GM19099 (cell line): ENCODE data around the gene CENPO.

Experiments
- POLR2A ChIP-seq: IDR thresholded peaks from 3 replicates; pipeline ENCODE4 v1.6.1; 2011; ENCODE audit warnings: low read depth; ENCODE audit not compliant: insufficient read length; ENCODE audit errors: extremely low read depth

Gene CENPO

GRCh38 chr2:24771764-24772586 lies 21.2 kb upstream of the CENPO start:
- TF ChIP-seq POLR2A, result no peak

- TF ChIP-seq POLR2A, result no peak
Measured at GRCh38 chr2:24774373-24774772, 18.9 kb upstream of the CENPO start.

GRCh38 chr2:24779116-24779515 lies 14.1 kb upstream of the CENPO start:
- no peak for TF ChIP-seq POLR2A

GRCh38 chr2:24783641-24784040 lies 9.6 kb upstream of the CENPO start:
- no peak for TF ChIP-seq POLR2A

GRCh38 chr2:24785671-24786321 lies 7.4 kb upstream of the CENPO start:
- no peak for TF ChIP-seq POLR2A

- TF ChIP-seq POLR2A, result no peak
Measured at GRCh38 chr2:24787532-24787931, 5.7 kb upstream of the CENPO start.

GRCh38 chr2:24788816-24789215 lies 4.4 kb upstream of the CENPO start:
- no peak for TF ChIP-seq POLR2A

- no peak for TF ChIP-seq POLR2A
Measured at GRCh38 chr2:24791452-24791851, 1.8 kb upstream of the CENPO start.

GRCh38 chr2:24792542-24792873 lies 717 bp upstream of the CENPO start:
- TF ChIP-seq POLR2A, result no peak

- no peak for TF ChIP-seq POLR2A
Measured at GRCh38 chr2:24793761-24794435, 673 bp downstream of the CENPO start.

GRCh38 chr2:24797644-24798043 lies 4.4 kb downstream of the CENPO start:
- no peak for TF ChIP-seq POLR2A

GRCh38 chr2:24806661-24807036 lies 13.4 kb downstream of the CENPO start:
- no peak for TF ChIP-seq POLR2A

- no peak for TF ChIP-seq POLR2A
Measured at GRCh38 chr2:24809316-24810007, 16.2 kb downstream of the CENPO start.

- no peak for TF ChIP-seq POLR2A
Measured at GRCh38 chr2:24813691-24814137, 20.5 kb downstream of the CENPO start.

GRCh38 chr2:24814516-24814915 lies 21.3 kb downstream of the CENPO start:
- TF ChIP-seq POLR2A, result no peak
